PC-3 (cell line): ENCODE data around the gene TBC1D16.

Experiments
- CTCF ChIP-seq: fragments of 300-600 bp; sonication (generic); conservative IDR thresholded peaks from 2 replicates; pipeline ENCODE4 v1.5.1; 2017; ENCODE audit warnings: antibody characterized with exemption, low read depth, mild to moderate bottlenecking, low read length
- EZH2 ChIP-seq: fragments of 300-600 bp; sonication (generic); IDR thresholded peaks from one replicate; pipeline ENCODE4 v1.6.1; 2017; ENCODE audit warnings: antibody characterized with exemption, mild to moderate bottlenecking, low read length; ENCODE audit not compliant: unreplicated experiment
- EZH2phosphoT487 ChIP-seq: fragments of 300-600 bp; sonication (generic); IDR thresholded peaks from 2 replicates; pipeline ENCODE4 v1.6.1; 2018; ENCODE audit warnings: mild to moderate bottlenecking, antibody characterized with exemption, low read length, borderline replicate concordance

- no peak for TF ChIP-seq CTCF
- no peak for TF ChIP-seq EZH2phosphoT487
- no peak for TF ChIP-seq EZH2
Observed at GRCh38 chr17:80032614-80033171, 3.0 kb downstream of the TBC1D16 start.
